ENCODE measurements around the gene CDC14A.
"Not testable (repeated sequence)": the region's sequence is repeated elsewhere in the genome, so short reads cannot be mapped to it uniquely, and the experiment has no call there.

Gene CDC14A

DNA sequence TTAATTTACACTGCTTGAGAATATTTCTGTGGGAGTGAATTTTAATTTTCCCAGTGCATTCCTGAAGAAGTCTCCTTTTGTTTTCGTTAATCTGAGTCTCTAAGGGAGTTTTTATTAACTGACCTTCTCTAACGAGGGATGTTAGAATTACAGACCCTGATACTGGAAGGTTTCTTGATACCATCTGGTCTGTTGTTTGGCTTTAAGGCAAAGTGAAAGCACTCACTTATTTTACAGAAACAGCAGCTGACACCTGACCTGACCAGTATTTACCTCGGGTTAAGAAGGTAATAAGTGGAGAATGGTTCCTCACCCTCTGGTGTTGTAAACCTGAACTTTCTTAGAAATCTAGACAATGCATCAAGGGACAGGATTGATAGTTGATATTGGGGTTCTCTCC is 12.4 kb downstream of the CDC14A start:
- DNase-seq = no peak

DNA sequence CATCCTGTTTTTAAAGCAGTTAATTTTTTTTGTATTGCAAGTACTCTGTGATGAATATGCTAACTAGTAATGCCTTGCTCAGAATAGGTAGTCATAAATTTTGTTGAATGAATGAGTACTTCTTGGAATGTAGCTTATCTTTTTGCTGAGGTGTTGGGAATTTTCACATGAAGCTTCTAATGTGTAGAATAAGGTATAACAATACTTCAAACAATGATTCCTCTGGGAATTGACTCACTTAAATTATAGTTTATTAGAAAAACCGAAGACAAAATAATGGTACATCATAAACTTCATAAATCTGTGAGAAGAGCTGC is 13.9 kb downstream of the CDC14A start:
- DNase-seq = no peak

DNA sequence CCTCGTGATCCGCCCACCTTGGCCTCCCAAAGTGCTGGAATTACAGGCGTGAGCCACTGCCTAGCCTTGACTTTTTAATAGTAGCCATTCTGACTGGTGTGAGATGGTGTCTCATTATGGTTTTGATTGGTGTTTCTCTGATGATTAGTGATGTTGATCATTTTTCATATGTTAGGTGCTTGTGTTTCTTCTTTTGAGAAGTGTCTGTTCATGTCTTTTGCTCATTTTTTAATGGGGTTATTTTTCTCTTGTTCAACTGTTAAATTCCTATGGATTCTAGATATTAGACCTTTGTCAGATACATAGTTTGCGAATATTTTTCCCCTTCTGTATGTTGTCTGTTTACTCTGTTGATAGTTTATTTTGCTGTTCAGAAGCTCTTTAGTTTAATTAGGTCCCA is 17.0 kb downstream of the CDC14A start:
- not testable (repeated sequence) for DNase-seq

DNA sequence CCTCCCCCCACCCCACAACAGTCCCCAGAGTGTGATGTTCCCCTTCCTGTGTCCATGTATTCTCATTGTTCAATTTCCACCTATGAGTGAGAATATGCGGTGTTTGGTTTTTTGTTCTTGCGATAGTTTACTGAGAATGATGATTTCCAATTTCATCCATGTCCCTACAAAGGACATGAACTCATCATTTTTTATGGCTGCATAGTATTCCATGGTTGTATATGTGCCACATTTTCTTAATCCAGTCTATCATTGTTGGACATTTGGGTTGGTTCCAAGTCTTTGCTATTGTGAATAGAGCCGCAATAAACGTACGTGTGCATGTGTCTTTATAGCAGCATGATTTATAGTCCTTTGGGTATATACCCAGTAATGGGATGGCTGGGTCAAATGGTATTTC is 21.6 kb downstream of the CDC14A start:
- DNase-seq = not testable (repeated sequence)

DNA sequence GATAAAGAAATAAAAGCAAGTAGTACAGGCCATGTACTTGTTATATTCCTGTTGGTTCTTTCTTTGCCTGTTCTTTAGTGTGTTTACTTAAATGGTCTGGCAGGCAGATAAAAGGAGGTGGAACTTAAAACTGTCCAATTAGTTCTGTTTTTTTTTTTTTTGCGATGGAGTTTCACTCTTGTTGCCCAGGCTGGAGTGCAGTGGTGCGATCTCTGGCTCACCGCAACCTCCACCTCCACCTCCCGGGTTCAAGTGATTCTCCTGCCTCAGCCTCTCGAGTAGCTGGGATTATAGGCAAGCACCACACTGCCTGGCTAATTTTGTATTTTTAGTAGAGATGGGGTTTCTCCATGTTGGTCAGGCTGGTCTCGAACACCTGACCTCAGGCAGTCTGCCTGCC is 24.6 kb downstream of the CDC14A start:
- DNase-seq = not testable (repeated sequence)

DNA sequence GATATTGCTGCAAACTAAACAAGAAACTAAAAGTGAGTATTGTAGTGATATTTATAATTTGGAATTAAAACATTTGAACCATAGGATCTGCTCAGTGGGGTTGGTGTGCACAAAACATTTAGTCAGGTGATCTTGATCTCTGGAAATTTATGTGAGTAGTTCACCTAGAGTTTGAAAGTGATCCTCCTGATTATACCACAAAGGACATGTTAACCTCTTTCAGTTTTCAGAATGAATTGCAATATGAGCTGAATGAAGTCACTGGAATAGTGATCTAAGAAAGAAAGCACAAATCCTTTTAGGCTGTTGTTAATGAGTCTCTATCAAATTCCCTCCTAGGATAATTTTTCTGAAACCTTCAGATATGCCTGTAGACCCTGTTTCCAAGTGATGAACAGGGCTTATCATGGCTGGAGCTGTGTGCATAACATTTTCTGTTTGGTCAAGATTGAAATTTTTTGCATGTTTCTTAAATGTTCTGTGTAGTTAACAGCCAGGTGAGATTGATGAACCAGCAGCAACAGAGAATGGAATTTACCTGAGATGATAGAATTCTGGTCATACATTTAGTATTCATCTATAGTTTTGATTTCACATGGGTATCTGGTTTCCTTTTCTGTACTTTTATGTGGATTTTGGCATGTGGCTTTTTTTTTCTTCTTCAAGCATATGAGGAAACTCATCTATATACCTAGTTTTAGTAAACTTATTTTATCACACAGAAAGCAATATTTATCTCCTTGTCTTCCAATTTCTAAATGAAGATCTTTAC is 25.5 kb downstream of the CDC14A start:
- DNase-seq = no peak

DNA sequence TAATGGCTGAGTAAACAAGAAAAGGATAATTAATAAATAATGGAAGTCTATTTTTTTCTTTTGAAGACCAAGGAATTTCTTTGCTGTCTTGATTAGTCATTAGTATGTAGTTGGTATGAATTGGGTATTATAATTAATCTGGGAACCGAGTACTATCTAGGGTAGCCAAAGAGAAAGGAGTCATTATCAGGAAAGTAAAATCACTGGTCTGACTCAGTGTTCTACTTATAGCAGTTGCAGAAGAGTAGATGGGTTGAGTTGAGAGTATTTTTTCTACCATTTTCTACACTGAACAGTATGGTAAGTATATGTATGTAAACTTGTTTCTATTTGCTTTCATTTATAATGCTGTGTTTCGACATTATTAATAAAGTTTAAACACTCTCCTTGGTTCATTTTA is 26.6 kb downstream of the CDC14A start:
- DNase-seq = no peak

DNA sequence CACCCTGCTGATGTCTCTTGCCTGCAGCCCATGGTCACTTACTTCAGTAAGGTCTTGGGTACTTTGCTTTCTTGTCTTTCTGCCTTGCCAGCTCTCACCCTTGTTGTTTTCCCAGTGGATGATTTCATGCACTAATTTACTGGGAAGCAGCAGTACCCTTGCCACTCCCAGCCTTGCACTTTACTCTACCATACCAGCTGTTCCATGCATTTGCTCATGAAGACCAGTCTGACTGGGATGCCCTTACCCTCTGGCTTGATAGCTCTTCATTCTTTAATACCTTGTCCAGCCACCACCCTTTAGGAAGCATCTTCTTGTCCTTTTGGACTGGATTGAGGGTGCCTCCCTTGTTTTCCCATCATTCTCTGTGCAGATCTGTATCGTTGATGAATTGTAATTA is 28.3 kb downstream of the CDC14A start:
- DNase-seq = no peak

DNA sequence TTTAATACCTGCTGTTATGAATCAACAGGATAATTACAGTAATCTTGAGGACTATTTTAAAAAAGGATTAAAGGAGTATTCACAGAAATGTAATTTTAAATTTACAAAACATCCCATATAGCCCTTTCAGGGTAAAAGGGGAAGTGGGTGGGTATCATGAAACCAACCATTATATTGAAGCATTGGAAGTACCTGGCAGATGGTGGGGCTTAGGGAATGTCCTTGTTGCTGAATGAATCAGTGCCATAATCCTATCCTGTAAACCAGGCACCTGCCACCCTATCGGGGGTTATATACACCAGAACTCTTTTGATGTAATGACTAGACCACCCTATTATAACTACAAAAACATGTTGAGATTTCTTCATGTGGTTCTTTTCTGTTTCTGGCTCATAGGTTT is 30.4 kb downstream of the CDC14A start:
- no peak for DNase-seq

DNA sequence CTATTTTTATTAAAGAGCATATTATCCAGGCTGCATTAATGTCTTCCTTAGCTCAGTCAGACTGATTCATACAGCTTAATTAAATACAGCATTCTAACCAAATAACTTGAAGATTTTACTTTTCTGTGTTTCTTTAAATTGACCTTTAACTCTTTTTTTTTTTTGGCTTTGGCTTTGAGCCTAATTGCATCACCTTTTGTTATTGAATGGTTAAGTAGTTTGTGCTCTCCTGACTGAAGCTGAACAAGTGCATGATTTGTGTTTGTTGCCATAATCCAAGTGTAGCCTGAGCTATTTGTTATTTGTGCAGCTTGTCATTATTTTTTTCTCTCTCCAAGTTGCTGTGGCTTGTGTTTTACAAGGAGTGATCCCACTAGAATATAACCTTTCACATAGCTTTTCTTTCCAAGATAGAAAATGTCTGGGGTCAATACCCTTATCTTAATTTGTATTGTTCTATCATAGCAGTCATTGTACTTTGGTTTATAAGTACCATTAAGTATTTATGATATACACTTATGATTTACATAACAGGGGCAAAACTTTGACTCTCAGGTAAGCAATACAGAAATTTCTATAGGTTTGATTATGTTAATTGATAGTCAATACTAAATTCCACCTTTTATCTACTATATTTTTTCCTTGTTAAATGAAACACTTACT is 31.6 kb downstream of the CDC14A start:
- no peak for DNase-seq

DNA sequence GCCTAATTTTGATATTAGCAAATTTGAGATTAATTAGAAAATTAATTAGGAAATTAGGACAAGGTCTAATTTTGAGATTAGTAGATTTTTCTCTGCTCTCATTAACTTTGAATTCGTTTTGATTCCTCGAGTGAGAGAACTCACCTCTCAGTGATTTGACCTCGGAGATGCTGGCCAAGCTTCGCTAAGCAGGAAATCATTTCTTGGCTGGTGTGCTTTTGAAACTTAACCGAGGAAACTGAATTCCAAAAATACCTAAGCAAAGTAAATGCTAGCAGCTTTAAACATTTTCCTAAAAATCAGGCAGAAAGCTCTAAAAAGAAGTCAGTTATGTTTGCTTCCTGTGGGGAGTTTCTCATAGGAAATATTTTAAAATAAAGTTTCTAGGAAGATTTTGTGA is 34.9 kb downstream of the CDC14A start:
- DNase-seq = no peak

DNA sequence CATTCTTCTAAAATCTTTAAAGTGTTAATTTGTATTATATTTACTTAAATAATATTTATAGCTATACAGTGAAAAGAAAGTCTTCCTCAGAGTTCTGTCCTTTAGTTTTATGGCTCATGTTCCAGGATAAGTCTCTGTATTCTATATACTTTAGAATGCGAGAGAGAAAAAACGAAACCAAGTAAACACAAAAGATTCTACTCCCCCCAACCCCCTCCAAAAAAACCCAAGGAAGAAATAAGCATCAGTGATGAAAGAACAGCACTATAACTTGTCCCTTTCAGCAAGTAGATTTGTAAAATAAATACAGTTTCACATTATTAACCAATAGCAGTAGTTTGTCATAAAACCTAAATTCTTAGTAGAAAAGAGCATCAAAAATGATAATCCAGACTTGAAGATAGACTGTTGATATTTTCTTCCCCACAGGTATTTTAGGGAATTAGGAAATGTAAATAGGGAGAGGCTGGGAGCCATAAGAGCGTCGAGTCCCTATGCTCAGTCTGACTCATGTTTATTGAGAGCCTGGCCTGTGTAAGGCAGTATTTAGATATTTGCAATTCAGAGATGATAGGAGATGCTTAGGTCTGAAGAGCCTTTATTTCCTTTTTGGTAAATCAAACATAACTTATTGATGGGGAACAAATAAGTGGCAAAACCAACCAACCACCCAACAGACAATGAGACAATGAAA is 35.5 kb downstream of the CDC14A start:
- no peak for DNase-seq

DNA sequence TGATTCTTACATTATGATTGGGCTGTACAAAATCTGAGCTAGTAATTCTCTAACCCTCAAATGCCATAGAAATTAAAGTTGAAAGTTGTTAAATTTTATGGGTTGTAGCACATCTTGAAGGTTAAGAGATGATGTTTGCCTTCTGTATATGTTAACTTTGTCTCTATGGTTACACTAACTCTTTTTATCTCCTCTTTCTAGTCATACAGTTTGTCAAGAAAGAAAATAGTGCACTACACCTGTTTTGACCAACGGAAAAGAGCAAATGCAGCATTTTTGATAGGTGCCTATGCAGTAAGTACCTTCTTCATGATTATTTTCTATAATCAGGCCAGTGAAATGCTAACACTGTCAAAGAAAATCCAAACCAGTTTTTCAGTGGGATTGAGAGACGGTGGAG is 38.2 kb downstream of the CDC14A start:
- peak; percentile 70 for DNase-seq

DNA sequence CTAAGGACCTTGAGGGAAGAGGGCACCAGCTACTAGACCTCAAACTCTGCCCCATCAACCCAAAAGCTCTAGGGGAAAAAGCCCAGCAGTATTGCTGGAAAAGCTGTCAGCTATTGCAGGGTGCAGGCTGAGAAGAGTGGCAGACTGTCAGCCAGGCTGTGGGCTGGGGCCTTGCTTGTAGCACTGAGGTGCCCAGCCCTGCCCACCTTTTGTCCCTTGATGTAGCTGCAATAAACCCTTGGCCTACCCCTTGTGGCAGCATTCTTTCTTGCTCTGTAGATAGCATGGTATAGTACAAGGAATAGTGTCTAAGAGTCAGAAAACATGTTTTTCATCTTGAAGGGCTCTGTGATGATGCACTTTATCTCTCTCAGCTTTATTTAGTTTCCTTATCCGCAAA is 39.4 kb downstream of the CDC14A start:
- DNase-seq = peak; percentile 61

DNA sequence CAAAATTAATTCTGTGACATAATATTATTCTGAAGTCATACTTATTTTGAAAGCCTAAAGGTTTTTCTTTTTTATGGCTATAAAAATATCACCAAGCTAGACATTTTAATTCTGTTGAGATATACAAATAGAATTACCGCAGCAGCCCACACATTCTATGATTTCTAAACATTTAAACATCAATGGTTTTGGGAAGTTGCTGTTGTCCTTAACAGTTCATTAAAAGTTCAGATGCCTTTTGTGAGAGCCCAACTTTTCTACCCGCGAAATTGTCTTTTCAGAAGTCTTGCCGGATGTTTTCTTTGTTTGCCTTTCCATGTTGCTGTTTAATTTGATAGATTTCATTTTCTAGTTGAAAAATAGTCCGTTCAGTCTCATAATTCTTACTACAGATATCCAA is 40.5 kb downstream of the CDC14A start:
- no peak for DNase-seq

DNA sequence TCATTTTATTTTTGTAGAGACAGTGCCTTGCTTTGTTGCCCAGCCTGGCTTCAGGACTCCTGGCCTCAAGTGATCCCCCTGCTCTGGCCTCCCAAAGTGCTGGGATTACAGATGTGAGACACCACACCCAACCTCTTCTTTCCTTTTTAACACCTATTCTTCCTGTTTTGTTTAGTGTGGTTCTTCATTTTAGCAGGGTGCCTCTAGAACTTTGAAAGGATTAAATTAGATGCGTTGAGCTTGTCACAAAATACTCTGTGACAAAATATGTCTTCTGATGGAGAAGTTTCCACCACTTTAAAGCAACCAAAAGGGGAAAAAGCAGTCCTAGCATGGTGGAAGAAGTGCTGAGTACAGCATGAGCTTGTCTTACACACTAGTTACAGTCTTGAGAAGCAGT is 42.0 kb downstream of the CDC14A start:
- peak; percentile 48 for DNase-seq

DNA sequence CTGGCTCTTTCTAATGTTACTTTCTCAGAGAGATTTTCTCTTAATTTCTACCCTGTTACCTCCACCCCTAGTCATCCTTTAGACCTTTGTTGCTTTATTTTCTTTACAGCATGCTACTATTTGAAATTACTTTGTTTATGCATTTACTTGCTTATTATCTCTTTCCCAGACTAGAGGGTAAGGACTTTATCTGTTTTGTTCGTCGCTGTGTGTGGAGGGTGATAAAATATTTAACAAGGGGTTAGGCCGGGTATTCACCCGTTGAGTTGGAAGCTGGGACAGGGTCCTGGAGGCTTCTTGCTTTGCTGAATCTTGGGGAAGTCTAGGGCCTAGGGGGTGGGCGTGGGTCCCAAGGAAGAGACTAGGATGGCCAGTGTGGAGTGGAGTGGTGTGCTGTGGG is 43.6 kb downstream of the CDC14A start:
- DNase-seq = no peak

DNA sequence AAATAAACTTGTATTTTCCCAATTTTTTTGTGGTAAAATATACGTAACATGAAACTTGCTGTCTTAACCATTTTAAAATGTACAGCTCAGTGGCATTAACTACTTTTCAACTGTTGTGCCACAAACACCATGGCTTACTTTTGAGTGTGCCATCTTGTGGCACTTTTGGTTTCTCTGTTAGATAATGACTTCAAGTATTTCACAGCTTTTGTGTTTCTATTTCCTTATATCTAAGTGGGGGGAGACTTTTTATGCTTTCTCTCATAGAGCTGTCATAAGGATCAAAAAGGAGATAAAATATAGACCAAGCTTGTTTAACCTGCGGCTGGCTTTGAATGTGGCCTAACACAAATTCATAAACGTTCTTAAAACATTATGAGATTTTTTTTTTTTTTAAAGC is 44.3 kb downstream of the CDC14A start:
- peak; percentile 72 for DNase-seq

DNA sequence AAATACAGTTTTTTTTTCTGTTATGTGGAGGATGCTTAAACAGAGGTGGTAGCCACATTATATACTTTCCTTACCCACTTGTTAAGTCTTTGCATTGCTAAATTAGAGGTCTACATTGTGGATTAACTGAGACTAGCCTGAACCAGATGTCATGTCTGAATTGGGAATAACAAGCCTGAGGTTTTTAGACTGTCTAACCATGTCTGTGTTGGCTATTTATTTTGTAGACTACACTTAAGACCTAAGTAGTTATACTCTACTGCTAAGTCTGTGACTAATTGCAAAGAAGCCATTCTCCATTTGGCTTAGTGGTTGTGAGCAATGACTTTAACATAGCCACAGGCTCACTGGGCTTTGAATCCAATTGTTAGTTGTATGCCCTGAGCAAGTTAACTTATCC is 45.4 kb downstream of the CDC14A start:
- DNase-seq = peak; percentile 63

DNA sequence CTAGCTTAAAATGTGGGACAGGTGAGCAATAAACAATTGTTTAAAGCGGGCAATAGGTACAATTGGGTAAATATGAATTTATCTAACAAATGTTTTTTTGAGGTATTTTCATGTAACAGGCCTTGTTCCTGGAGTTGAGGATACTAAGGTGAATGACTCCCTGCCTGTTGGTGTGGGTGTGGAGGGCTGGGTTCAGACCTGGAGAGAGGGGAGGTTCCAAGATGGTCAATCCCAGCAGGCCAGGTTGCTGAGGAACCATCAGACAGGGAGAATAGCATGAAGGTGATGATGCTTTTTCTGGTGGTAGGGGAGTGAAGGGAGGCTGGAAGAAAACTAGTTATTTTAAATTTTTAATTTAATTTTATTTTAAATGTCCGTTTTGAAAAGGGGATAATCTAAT is 46.3 kb downstream of the CDC14A start:
- DNase-seq = no peak

DNA sequence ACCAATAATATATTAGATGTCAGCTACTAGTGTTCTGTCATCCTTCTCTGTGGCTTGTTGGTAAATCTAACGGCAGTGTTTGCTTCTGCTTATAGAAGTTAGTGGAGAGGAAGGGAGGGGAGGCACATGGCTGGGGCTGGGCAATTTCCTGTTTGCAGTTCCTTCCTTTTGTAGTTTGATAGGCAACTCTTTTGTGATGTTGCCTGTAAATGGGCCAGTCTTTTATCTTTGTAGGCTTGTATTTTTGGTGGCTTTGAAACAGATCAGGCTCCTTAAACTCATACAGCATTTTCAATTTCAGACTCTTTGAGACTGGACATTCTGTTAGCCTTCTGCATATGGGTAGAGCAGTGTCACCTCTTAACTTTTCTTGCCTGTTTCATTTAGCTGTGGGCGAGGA is 48.1 kb downstream of the CDC14A start:
- DNase-seq = peak; percentile 89

DNA sequence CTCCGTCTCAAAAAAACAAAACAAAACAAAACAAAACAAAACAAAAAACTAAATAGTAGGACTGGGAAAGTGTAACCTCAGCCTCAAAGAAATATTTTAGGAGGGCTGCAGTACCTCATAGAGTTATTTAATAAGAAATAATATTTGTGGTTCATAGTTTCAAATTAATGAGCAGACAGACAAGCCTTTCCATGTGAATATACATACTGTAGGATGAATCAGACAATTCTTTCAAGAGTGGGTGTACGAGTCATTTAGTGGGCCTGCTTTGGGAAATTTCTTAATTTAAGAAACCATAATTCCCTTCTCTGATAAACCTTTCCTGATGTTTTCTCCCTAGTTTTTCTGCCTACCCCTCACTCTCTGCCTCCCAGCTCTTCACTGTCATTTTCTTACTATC is 52.5 kb downstream of the CDC14A start:
- no peak for DNase-seq

DNA sequence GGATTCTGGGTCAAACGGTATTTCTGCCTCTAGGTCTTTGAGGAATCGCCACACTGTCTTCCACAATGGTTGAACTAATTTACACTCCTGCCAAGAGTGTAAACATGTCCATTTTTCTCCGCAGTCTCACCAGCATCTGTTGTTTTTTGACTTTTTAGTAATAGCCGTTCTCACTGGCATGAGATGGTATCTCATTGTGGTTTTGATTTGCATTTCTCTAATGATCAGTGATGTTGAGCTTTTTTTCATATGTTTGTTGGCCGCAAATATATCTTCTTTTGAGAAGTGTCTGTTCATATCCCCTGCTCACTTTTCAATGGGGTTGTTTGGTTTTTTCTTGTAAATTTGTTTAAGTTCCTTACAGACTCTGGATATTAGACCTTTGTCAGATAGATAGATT is 53.6 kb downstream of the CDC14A start:
- DNase-seq = peak; percentile 50

DNA sequence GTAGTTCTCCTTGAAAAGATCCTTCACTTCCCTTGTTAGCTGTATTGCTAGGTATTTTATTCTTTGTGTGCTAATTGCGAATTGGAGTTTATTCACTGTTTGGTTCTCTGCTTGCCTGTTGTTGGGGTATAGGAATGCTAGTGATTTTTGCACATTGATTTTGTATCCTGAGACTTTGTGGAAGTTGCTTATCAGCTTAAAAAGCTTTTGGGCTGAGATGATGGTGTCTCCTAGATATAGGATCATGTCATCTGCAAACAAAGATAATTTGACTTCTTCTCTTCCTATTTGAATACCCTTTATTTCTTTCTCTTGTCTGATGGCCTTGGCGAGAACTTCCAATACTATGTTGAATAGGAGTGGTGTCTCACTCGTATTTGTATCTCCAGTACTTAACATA is 55.1 kb downstream of the CDC14A start:
- DNase-seq = not testable (repeated sequence)

All from CD4-positive, alpha-beta T cell treated with Interleukin-4 for 4 hours (primary cell).